IPS-18c (cell line): ENCODE measurements around the gene PKD1.

Experiments
- H3K4me3 ChIP-seq: 2 replicates; pipeline ENCODE4 v1.7.0; 2013; ENCODE audit warnings: low read depth, mild to moderate bottlenecking, low read length, moderate library complexity; ENCODE audit not compliant: insufficient read depth
- H3K9me3 ChIP-seq: one replicate; pipeline ENCODE4 v1.6.1; 2013; ENCODE audit warnings: mild to moderate bottlenecking, low read length, moderate library complexity; ENCODE audit not compliant: control insufficient read depth, insufficient read depth

The PKD1 gene

GRCh38 chr16:2058420-2058819, 77.3 kb downstream of the PKD1 start:
- Histone ChIP-seq H3K4me3 (no peak overlapping the region), H3K9me3 (no peaks in the 10 kb centered on the region)

- no peak overlapping the region for H3K4me3 ChIP-seq
- H3K9me3 ChIP-seq, result no peaks in the 10 kb centered on the region
Observed at GRCh38 chr16:2057438-2057837, 78.3 kb downstream of the PKD1 start.

GRCh38 chr16:2056681-2057407, 78.9 kb downstream of the PKD1 start:
- H3K9me3 ChIP-seq, result no peaks in the 10 kb centered on the region
- no peak overlapping the region for H3K4me3 ChIP-seq

GRCh38 chr16:2056077-2056476, 79.6 kb downstream of the PKD1 start:
- H3K9me3 ChIP-seq, result no peaks in the 10 kb centered on the region
- no peak overlapping the region for H3K4me3 ChIP-seq

- Histone ChIP-seq H3K9me3 (no peaks in the 10 kb centered on the region), H3K4me3 (no peak overlapping the region)
Observed at GRCh38 chr16:2054543-2055245, 81.0 kb downstream of the PKD1 start.

- H3K4me3 ChIP-seq, result no peak overlapping the region
- H3K9me3 ChIP-seq, result no peaks in the 10 kb centered on the region
Observed at GRCh38 chr16:2053897-2054296, 81.8 kb downstream of the PKD1 start.

- H3K4me3 ChIP-seq, result no peak overlapping the region
- H3K9me3 ChIP-seq, result no peaks in the 10 kb centered on the region
Observed at GRCh38 chr16:2053211-2053610, 82.5 kb downstream of the PKD1 start.

- H3K4me3 ChIP-seq, result peak overlapping the region; percentile 90
- H3K9me3 ChIP-seq, result no peaks in the 10 kb centered on the region
Observed at GRCh38 chr16:2048116-2048543, 87.6 kb downstream of the PKD1 start.

GRCh38 chr16:2047330-2048115, 88.2 kb downstream of the PKD1 start, which contains the start of the genes NTHL1 and TSC2:
TSS of gene NTHL1 (minus strand) at chr16:2047834. CDS start at chr16:2047823, 11 bp downstream.
TSS of gene TSC2 (plus strand) at chr16:2047985. CDS start at chr16:2048616, 631 bp downstream.
- H3K9me3 ChIP-seq, result no peaks in the 10 kb centered on the region
- H3K4me3 ChIP-seq, result peak within 1 kb of the TSS; percentile 90

GRCh38 chr16:2046893-2047329, 88.8 kb downstream of the PKD1 start:
- H3K4me3 ChIP-seq, result peak overlapping the region; percentile 90
- H3K9me3 ChIP-seq, result no peaks in the 10 kb centered on the region

GRCh38 chr16:2045965-2046892, 89.5 kb downstream of the PKD1 start:
- Histone ChIP-seq H3K4me3 (no peak overlapping the region), H3K9me3 (no peaks in the 10 kb centered on the region)

GRCh38 chr16:2044541-2044940, 91.2 kb downstream of the PKD1 start:
- no peak overlapping the region for H3K4me3 ChIP-seq
- no peaks in the 10 kb centered on the region for H3K9me3 ChIP-seq

- no peaks in the 10 kb centered on the region for H3K9me3 ChIP-seq
- no peak overlapping the region for H3K4me3 ChIP-seq
Observed at GRCh38 chr16:2043667-2044451, 91.8 kb downstream of the PKD1 start.

- H3K9me3 ChIP-seq, result no peaks in the 10 kb centered on the region
- no peak overlapping the region for H3K4me3 ChIP-seq
Observed at GRCh38 chr16:2042986-2043666, 92.6 kb downstream of the PKD1 start.

GRCh38 chr16:2042171-2042985, 93.3 kb downstream of the PKD1 start:
- no peak overlapping the region for H3K4me3 ChIP-seq
- no peaks in the 10 kb centered on the region for H3K9me3 ChIP-seq
